Muscle layer of duodenum (tissue), 2 donors: Measurements from ENCODE around the gene AURKAIP1.
"Not testable (repeated sequence)": the region's sequence is repeated elsewhere in the genome, so short reads cannot be mapped to it uniquely, and the experiment has no call there.

Experiments
- H3K27ac ChIP-seq: one replicate; pipeline ENCODE4 v1.7.0; 2013; ENCODE audit warnings: mild to moderate bottlenecking, low read length
- H3K27me3 ChIP-seq: one replicate; pipeline ENCODE4 v1.7.0; 2013; ENCODE audit warnings: low read depth, mild to moderate bottlenecking, control low read depth, low read length
- H3K36me3 ChIP-seq, 2 donors: one replicate each; pipeline ENCODE4 v1.7.0; 2013; ENCODE audit warnings: low read length in 2 of 2, control low read depth in 1 of 2, mild to moderate bottlenecking in 1 of 2; ENCODE audit not compliant: insufficient read depth in 2 of 2, control insufficient read depth in 1 of 2
- H3K4me1 ChIP-seq, 2 donors: one replicate each; pipeline ENCODE4 v1.7.0; 2013; ENCODE audit warnings: low read length in 2 of 2, mild to moderate bottlenecking in 2 of 2, control low read depth in 1 of 2, moderate library complexity in 1 of 2; ENCODE audit not compliant: insufficient read depth in 2 of 2, control insufficient read depth in 1 of 2
- H3K4me3 ChIP-seq, 2 donors: one replicate each; pipeline ENCODE4 v1.7.0; 2013; ENCODE audit warnings: low read length in 2 of 2, low read depth in 1 of 2, mild to moderate bottlenecking in 1 of 2
- H3K9me3 ChIP-seq, 2 donors: one replicate each; pipeline ENCODE4 v1.7.0; 2013; ENCODE audit warnings: low read length in 2 of 2, control low read depth in 1 of 2, mild to moderate bottlenecking in 1 of 2; ENCODE audit not compliant: control insufficient read depth in 1 of 2
- donor health status: healthy.

The AURKAIP1 gene

DNA sequence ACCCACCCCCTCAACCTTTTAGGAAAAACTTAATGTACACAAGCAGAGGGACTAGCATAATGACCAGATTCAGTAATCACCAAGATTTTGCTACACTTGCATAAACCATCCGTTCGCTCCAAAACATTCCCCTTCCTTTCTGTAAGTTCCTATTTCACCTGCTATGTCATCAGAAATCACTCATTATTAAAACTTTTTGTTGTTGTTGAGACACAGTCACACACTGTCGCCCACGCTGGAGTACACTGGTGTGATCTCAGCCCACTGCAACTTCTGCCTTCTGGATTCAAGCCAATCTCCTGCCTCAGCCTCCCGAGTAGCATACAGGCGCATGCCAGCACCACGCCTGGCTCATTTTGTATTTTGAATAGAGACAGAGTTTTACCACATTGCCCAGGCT lies 28.6 kb upstream of the AURKAIP1 start:
- H3K36me3 ChIP-seq = peaks cover 26 to 48% of the 10 kb centered on the region in 2 donors
- H3K4me1 ChIP-seq = peaks cover 24 to 41% of the 10 kb centered on the region in 2 donors

DNA sequence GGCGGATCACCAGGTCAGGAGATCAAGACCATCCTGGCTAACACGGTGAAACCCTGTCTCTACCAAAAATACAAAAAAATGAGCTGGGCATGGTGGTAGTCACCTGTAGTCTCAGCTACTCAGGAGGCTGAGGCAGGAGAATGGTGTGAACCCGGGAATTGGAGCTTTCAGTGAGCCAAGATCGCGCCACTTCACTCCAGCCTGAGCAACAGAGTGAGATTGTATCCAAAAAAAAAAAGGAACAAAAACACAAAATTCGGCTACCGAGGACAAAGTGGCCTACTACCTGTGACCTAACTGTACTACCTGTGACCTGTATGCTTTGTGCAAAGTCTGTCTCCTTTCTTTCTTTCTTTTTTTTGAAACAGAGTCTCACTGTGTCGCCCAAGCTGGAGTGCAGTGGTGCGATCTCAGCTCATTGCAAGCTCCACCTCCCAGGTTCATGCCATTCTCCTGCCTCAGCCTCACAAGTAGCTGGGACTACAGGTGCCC lies 27.9 kb upstream of the AURKAIP1 start:
- Histone ChIP-seq H3K36me3 (peaks cover 26 to 51% of the 10 kb centered on the region in 2 donors), H3K4me1 (peaks cover 25 to 40% of the 10 kb centered on the region in 2 donors)
- not testable (repeated sequence) for H3K4me3 ChIP-seq, H3K27me3 ChIP-seq, H3K27ac ChIP-seq, H3K9me3 ChIP-seq

More for the DNA sequence above, 28.6 kb upstream of the AURKAIP1 start:
- Histone ChIP-seq H3K27ac (no peak overlapping the region), H3K27me3 (no peaks in the 10 kb centered on the region), H3K4me3 (no peak overlapping the region), H3K9me3 (no peaks in the 10 kb centered on the region)

DNA sequence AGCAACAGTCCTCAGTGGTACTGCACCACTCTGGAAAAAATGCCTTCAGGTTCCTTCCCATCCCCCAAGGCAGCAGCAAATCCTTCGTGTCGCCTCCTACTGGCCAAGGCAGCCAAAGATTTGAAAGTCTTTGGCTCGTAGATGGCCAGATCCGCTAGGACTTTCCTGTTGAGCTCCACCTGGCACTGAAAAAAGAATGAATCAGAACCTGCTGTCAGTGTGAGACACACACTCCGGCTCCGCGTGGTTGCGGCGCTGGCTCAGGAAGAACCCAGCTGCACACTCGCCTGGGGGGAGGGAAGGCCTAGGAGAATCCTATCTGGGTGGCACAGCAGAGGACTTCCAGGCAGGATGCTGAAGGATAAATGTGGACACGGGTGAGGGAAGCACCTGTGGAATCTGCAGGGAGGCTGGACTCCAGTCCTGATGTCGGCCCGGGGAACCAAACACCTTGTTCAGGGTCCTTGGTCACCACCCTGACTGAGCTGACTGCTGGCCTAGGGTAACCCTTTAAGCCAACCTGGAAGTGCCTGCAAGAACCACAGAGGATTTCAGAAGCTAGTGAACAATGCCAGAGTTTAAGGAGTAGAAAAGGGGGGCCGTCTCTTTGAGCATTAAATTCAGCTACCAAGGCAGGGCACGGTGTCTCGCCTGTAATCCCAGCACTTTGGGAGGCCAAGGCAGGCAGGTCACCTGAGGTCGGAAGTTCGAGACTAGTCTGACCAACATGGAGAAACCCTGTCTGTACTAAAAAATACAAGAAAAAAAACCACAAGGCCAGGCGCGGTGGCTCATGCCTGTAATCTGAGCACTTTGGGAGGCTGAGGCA lies 27.3 kb upstream of the AURKAIP1 start:
- Histone ChIP-seq H3K36me3 (peaks cover 28 to 58% of the 10 kb centered on the region in 2 donors), H3K27ac (no peak overlapping the region), H3K4me1 (peaks cover 28 to 43% of the 10 kb centered on the region in 2 donors)

DNA sequence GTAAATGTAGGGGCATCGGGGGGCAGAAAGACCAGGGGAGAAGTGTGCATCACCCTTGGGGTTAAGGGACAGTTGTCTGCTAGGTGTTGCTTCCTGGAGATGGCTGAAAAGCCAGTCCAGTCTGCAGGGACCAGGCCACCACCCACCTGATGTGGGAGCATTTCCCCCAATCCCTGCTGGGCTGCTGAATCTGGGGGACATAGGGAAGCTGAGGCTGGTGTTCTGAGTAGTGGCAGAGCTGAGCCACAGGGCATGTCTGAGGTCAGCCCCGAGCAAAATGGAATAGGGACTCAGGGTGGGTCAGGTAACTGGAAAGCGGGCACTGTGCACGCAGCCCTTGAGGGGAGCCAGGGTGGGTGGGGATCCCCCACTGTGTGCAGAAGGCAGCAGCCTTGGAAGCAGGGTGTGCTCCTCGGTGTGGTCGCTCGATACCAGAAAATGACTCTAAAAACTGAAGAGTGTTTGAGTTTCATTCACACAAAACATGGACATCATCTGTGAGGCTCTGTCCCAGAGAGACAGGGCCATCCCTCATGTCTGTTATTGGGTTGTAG lies 26.5 kb upstream of the AURKAIP1 start:
- H3K27ac ChIP-seq = no peak overlapping the region
- H3K36me3 ChIP-seq = peaks cover 32 to 63% of the 10 kb centered on the region in 2 donors

More for the DNA sequence above, 27.3 kb upstream of the AURKAIP1 start:
- no peak overlapping the region for H3K4me3 ChIP-seq
- H3K9me3 ChIP-seq = no peaks in the 10 kb centered on the region
- no peaks in the 10 kb centered on the region for H3K27me3 ChIP-seq

DNA sequence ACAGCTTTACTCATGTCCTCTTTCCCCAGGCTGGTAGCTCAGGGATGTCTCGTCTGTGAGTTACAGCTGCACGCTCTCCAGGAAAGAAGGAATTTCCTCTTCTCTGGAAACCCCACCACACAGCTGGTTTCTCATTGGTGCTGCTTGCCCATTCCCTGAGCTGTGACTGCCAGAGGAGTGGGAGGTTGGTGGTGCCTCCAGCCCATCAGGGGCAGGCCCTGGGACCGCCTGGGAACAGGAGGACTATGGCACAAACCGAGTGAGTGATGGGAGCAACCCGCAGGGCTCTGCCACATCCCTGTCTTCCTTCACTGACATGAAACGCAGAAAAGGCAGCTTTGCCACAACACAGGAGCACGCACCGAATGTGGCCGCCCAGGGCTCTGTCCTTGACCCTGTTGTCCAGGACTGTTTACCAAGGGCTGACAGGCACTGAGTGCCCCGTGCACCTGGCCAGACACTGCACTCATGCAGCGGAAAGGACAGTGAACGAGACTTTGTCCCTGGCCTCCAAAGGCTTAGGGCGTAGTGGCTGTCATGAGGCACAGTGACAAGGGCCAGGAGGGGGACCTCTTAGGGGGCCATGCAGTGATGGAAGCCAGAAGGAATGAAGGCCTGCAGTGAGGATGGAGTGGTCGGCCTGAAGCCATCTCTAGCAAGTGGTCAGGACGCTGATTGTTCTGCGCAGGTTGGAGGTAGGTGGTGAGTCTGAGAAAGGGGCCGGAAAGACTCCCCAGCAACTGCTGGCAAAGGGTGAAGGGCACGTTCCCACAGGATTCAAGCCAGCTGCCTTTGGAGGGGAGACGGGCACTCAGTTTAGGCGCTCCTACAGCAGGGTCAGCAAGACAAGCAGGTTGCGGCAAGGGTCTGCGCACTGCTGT lies 25.8 kb upstream of the AURKAIP1 start:
- Histone ChIP-seq H3K9me3 (no peaks in the 10 kb centered on the region), H3K36me3 (peaks cover 32 to 64% of the 10 kb centered on the region in 2 donors), H3K4me3 (peak overlapping the region; percentile 82 to 84), H3K27me3 (no peaks in the 10 kb centered on the region), H3K27ac (peak overlapping the region; percentile 86), H3K4me1 (peaks cover 23 to 35% of the 10 kb centered on the region in 2 donors)

More for the DNA sequence above, 26.5 kb upstream of the AURKAIP1 start:
- Histone ChIP-seq H3K9me3 (no peaks in the 10 kb centered on the region), H3K27me3 (no peaks in the 10 kb centered on the region), H3K4me1 (peaks cover 28 to 42% of the 10 kb centered on the region in 2 donors), H3K4me3 (no peak overlapping the region)

DNA sequence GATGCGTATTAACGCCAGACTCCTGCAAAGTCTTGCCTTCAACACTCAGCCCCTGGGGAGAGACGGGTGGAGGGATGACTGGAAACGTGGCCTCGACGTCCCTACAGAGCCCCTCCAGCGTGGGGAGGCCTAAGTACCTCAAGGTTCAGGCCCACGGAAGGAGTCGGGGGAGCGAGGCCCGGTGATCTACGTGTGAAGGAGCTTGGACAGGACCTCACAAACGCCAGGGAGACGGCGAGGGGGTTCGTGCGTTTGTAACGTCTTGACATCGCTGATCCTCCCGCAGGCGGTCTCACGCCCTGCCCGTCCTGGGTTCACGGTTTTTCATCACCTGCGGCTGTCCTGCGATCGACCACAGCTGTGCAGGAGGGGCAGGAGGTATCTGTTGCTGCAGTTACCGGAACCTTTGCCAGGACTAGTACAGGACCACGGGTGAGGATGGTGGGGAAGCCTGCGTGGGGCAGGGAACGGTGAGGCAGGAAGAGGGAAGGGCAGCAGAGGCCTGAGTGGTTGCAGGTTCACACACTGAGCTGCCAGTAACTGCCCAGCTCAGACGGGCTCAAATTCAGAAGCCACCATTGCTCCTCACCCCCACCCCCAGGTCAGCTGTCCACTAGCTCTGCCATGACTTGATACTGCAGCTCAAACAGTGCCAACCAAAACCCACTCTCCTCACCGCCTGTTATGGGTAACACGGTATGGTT lies 25.0 kb upstream of the AURKAIP1 start:
- Histone ChIP-seq H3K36me3 (peaks cover 32 to 65% of the 10 kb centered on the region in 2 donors), H3K27me3 (no peaks in the 10 kb centered on the region), H3K27ac (peak overlapping the region; percentile 86), H3K4me1 (peaks cover 18 to 33% of the 10 kb centered on the region in 2 donors), H3K9me3 (no peaks in the 10 kb centered on the region), H3K4me3 (peak overlapping the region; percentile 82 to 84)

DNA sequence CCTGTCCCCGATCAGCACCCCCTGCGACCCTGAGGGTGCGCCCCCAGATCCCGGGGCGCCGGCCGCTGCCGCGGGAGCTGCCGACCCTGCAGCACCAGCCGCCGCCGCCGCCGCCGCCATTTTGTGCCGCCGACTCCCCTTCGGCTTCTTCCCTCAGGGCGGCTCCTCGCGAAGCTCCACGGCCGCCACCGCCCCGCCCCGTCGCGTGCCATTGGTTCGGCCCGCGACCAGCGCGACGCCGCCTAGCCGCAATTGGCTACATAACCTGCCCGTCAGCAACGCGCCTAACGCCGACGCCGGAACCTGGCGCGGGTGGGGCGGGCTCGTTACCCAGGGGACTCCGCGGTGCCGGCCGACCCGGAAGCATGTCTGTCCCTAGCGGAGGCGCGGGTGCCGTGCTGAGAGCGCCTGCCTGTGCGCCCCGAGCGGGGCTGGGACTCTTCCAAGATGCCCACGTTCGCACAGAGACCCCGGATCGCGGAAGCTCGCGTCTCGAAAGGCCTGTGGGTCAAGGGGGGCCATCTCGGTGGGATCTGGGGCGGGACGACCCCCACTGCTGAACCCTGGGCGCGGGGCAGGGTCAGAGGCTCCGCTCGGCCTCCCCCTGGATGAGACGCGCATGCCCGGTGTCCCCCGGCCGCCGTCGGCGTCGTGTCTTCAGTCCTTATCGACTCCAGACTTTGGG lies 24.3 kb upstream of the AURKAIP1 start, which contains the start of gene CCNL2:
TSS of gene CCNL2 (minus strand) at position 149 of the 685 bp plus-strand sequence. CDS start at position 120, 29 bp downstream.
- peaks cover 34 to 61% of the 10 kb centered on the region in 2 donors for H3K36me3 ChIP-seq
- peak within 1 kb of the TSS; percentile 86 for H3K27ac ChIP-seq
- peak within 1 kb of the TSS; percentile 82 to 84 for H3K4me3 ChIP-seq
- H3K9me3 ChIP-seq = no peaks in the 10 kb centered on the region
- H3K27me3 ChIP-seq = no peaks in the 10 kb centered on the region
- peaks cover 18 to 34% of the 10 kb centered on the region in 2 donors for H3K4me1 ChIP-seq

DNA sequence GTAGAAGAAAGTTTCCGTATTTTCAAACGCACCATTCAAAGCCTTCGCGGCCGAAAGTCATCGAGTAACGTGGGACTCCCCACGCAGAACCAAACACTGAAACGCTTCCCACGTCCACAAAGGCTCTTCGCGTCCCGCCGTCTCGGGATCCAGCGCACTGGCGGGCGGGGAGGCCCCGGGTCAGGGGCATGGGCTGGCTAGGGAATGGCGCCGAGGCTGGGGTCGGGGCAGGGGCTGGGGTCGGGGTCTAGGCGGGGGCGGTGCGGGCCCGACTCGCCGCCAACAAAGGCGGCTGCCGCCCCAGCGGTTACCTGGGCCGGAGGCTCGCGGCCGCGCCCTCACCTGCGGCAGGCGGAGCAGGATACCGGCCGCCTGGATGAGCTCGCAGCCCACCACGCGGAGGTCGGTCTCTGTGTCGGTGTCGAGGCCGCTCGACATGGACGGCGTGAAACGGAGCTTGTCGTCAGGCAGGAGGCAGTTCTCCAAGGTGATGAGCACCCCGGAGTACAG lies 23.7 kb upstream of the AURKAIP1 start:
- Histone ChIP-seq H3K27ac (peak overlapping the region; percentile 25), H3K4me3 (peak overlapping the region; percentile 82), H3K4me1 (peaks cover 18 to 34% of the 10 kb centered on the region in 2 donors), H3K9me3 (no peaks in the 10 kb centered on the region), H3K36me3 (peaks cover 36 to 64% of the 10 kb centered on the region in 2 donors), H3K27me3 (no peaks in the 10 kb centered on the region)

DNA sequence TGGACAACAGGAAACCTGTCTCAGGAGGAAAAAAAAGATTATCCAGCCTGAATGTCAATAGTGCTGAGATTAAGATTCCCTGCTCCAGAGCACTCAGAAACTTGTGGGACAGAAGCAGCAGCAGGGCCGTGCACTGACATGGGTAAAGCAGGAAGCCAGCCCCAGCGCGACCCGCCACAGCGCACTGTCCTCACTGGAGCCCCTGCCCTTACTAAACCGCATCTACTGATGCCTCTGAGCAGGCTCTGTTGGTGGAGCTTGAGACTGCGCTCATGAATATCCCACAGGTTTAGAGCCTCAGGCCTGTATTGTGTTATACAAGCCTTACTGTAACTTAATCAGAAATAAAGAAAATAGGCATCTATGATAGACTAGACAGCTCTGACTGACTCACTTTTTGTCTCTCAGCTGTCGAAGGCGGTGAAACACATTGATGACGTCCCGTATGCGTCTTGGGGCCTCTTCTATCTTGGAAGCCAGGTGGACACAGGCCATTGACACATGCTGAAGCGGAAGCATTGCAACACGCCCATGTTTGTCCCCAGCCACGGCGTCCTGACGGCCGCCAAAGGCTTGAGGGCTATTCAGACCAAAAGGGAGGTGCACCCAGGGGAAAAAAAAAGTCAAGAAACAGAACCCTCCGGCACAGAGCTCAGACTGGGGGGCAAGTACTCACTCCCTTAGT lies 23.0 kb upstream of the AURKAIP1 start:
- Histone ChIP-seq H3K9me3 (no peaks in the 10 kb centered on the region), H3K4me1 (peaks cover 18 to 34% of the 10 kb centered on the region in 2 donors), H3K27me3 (no peaks in the 10 kb centered on the region), H3K4me3 (peak overlapping the region; percentile 82), H3K36me3 (peaks cover 37 to 64% of the 10 kb centered on the region in 2 donors), H3K27ac (peak overlapping the region; percentile 25)
